Activated naive CD4-positive, alpha-beta T cell treated with anti-CD3 and anti-CD28 coated beads for 36 hours (primary cell): ENCODE measurements around the gene SSR3. TPM values are rescaled to one million over a fixed set of nuclear protein-coding genes. Genes with fewer than 3 reads are reported as not detected.

ENCODE experiments used
- CTCF ChIA-PET: fragments of 350-600 bp; sonication (Branson Sonifier 250); formaldehyde crosslinking; loops from one replicate; lab custom pipeline; 2021; ENCODE audit warnings: antibody characterized with exemption; lab: Charles Lee
- DNase-seq: peaks from one replicate; pipeline ENCODE4 v3.0.0-alpha.2; 2020
- H3K27ac Mint-ChIP-seq: one replicate; pipeline ENCODE4 v1.8.0; 2021; ENCODE audit warnings: mild to moderate bottlenecking, mixed read lengths
- H3K27me3 Mint-ChIP-seq: one replicate; pipeline ENCODE4 v1.8.0; 2021; ENCODE audit warnings: low read depth, mixed read lengths
- H3K36me3 Mint-ChIP-seq: one replicate; pipeline ENCODE4 v1.8.0; 2021; ENCODE audit warnings: low read depth, mixed read lengths
- H3K4me1 Mint-ChIP-seq: one replicate; pipeline ENCODE4 v1.8.0; 2021; ENCODE audit warnings: low read depth, mixed read lengths
- H3K4me3 Mint-ChIP-seq: one replicate; pipeline ENCODE4 v1.8.0; 2021; ENCODE audit warnings: mild to moderate bottlenecking, moderate library complexity, mixed read lengths
- H3K9me3 Mint-ChIP-seq: one replicate; pipeline ENCODE4 v1.8.0; 2021; ENCODE audit warnings: mixed read lengths
- intact Hi-C: fragments of 100-400 bp; cut with micrococcal nuclease; formaldehyde crosslinking; loops from one replicate; pipeline ENCODE4 v1.15.1; 2023
- total RNA-seq, 2 experiments: library from RNA; stranded (reverse); gene quantifications; one replicate each; pipeline ENCODE4 v1.2.3, GENCODE V29; 2021

The SSR3 gene
- total RNA-seq, 2 experiments from 2014 or later = 128 to 138 TPM

GRCh38 chr3:156530980-156531379 is 23.9 kb downstream of the SSR3 start:
- CTCF ChIA-PET = no interaction called here

GRCh38 chr3:156527060-156527459 is 27.9 kb downstream of the SSR3 start:
- CTCF ChIA-PET = interaction anchor here (0.6 to 2.4 kb wide), 4 partner anchors 14 to 483 kb away, joined by 3 to 12 read pairs (median 4); no protein-coding TSS in a partner anchor
- peaks cover 5% of the 10 kb centered on the region for H3K9me3 Mint-ChIP-seq
- peaks cover 5% of the 10 kb centered on the region for H3K36me3 Mint-ChIP-seq
- intact Hi-C loops = no loop called here
- DNase-seq = no peak
- no peak overlapping the region for H3K27ac Mint-ChIP-seq
- peaks cover 8% of the 10 kb centered on the region for H3K27me3 Mint-ChIP-seq
- H3K4me1 Mint-ChIP-seq = peaks cover 15% of the 10 kb centered on the region
- no peak overlapping the region for H3K4me3 Mint-ChIP-seq

More at GRCh38 chr3:156530980-156531379, 23.9 kb downstream of the SSR3 start:
- intact Hi-C loops = no loop called here
- Mint-ChIP-seq H3K9me3 (no peaks in the 10 kb centered on the region), H3K4me1 (peaks cover 4% of the 10 kb centered on the region), H3K36me3 (peaks cover 6% of the 10 kb centered on the region), H3K4me3 (no peak overlapping the region), H3K27me3 (no peaks in the 10 kb centered on the region), H3K27ac (no peak overlapping the region)
- DNase-seq = no peak

- intact Hi-C loops = no loop called here
- DNase-seq = no peak
- no peak overlapping the region for H3K27ac Mint-ChIP-seq
- peaks cover 3% of the 10 kb centered on the region for H3K36me3 Mint-ChIP-seq
- CTCF ChIA-PET = interaction anchor here (0.6 to 2.4 kb wide), 6 partner anchors 13 to 555 kb away, joined by 3 to 12 read pairs (median 4); no protein-coding TSS in a partner anchor
- peaks cover 5% of the 10 kb centered on the region for H3K9me3 Mint-ChIP-seq
- no peak overlapping the region for H3K4me3 Mint-ChIP-seq
- peaks cover 15% of the 10 kb centered on the region for H3K4me1 Mint-ChIP-seq
- peaks cover 12% of the 10 kb centered on the region for H3K27me3 Mint-ChIP-seq
These were observed 29.1 kb downstream of the SSR3 start for GRCh38 chr3:156525808-156526207.

DNA sequence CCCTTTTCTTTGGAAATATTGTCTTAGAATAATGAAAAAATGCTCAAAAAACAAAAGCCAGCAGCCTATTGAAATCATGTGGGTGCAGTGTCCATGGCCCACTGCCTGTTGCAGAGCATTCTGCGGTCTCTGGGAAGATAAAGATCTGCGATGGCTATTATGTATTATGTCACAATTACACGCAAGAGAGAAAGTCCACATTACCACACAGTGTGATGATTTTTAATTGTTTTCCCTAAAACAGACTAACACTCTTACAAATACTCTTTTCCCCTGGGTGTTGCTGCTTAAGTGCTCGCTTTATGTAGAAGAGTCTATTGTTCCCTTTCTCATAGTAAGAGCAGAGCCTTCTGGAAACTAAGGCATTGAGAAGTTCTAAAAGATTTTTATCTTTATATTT is 32.2 kb downstream of the SSR3 start:
- intact Hi-C loops = loop anchor here (5.0 kb wide), 1 partner anchor 605 kb away; no protein-coding TSS in a partner anchor
- no peak for DNase-seq
- peaks cover 3% of the 10 kb centered on the region for H3K36me3 Mint-ChIP-seq
- H3K27ac Mint-ChIP-seq = no peak overlapping the region
- H3K9me3 Mint-ChIP-seq = peaks cover 5% of the 10 kb centered on the region
- CTCF ChIA-PET = interaction anchor here (0.6 kb wide), 1 partner anchor 368 kb away, joined by 3 read pairs; no protein-coding TSS in a partner anchor
- H3K27me3 Mint-ChIP-seq = peaks cover 21% of the 10 kb centered on the region
- no peak overlapping the region for H3K4me3 Mint-ChIP-seq
- H3K4me1 Mint-ChIP-seq = peaks cover 20% of the 10 kb centered on the region

GRCh38 chr3:156519758-156520162 is 35.2 kb downstream of the SSR3 start:
- peaks cover 21% of the 10 kb centered on the region for H3K27me3 Mint-ChIP-seq
- peaks cover 17% of the 10 kb centered on the region for H3K4me1 Mint-ChIP-seq
- H3K4me3 Mint-ChIP-seq = no peak overlapping the region
- H3K9me3 Mint-ChIP-seq = peaks cover 5% of the 10 kb centered on the region
- H3K27ac Mint-ChIP-seq = no peak overlapping the region
- intact Hi-C loops = loop anchor here (1.0 to 5.0 kb wide), 2 partner anchors 36 to 608 kb away; no protein-coding TSS in a partner anchor
- peak; percentile 34 for DNase-seq
- CTCF ChIA-PET = interaction anchor here (1.1 kb wide), 1 partner anchor 11 kb away, joined by 3 read pairs; no protein-coding TSS in a partner anchor
- H3K36me3 Mint-ChIP-seq = peaks cover 3% of the 10 kb centered on the region

DNA sequence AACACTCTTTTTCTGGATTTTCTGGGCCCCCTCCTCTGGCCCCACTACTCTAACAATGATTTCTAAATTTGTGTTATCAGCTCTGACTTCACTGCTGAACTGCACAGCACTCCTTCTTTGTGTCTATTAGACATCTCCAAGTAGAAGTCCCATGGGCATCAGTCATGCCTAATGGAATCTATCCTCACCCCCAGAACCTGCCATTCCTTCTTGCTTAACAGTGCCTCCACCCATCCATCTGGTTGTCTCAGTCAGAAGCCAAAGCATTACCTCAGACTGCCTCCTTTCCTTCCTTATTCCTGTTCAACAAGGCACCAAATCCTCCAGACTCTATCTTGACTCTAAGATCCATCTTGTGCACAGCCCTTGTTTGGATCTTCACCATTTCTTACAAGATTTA is 36.2 kb downstream of the SSR3 start:
- intact Hi-C loops = no loop called here
- CTCF ChIA-PET = interaction anchor here (0.7 to 2.0 kb wide), 4 partner anchors 9 to 38 kb away, joined by 3 to 7 read pairs (median 4); no protein-coding TSS in a partner anchor

GRCh38 chr3:156516961-156517360 is 38.0 kb downstream of the SSR3 start:
- Mint-ChIP-seq H3K36me3 (no peaks in the 10 kb centered on the region), H3K9me3 (no peaks in the 10 kb centered on the region), H3K27ac (no peak overlapping the region), H3K27me3 (peaks cover 13% of the 10 kb centered on the region), H3K4me3 (no peak overlapping the region), H3K4me1 (peaks cover 11% of the 10 kb centered on the region)
- CTCF ChIA-PET = interaction anchor here (0.5 to 2.0 kb wide), 4 partner anchors 8 to 369 kb away, joined by 3 to 7 read pairs (median 3); no protein-coding TSS in a partner anchor
- DNase-seq = no peak
- intact Hi-C loops = no loop called here

More for the DNA sequence above, 36.2 kb downstream of the SSR3 start:
- Mint-ChIP-seq H3K4me1 (peaks cover 8% of the 10 kb centered on the region), H3K9me3 (no peaks in the 10 kb centered on the region), H3K36me3 (no peaks in the 10 kb centered on the region), H3K27me3 (peaks cover 17% of the 10 kb centered on the region), H3K27ac (no peak overlapping the region), H3K4me3 (no peak overlapping the region)
- DNase-seq = no peak

DNA sequence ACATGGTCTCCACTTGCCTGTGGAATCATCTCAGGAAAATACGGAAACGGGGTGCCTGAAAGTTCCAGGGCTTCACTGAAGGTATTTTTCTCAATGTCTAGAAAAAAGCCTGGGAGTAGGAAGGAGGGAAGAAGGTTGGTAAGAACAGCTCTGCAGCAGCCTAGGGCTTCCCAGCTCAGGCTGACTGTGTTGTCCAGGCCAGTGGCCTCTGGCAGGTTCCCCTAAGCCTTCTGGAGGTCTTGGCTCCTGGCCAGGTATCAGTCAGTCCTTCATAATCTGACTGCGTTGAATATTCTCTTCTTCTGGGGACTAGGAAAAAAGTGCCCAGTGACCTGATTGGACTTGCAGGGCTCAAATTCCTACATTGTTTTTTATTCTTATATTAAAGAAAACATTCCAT is 38.6 kb downstream of the SSR3 start:
- Mint-ChIP-seq H3K9me3 (no peaks in the 10 kb centered on the region), H3K4me1 (peaks cover 17% of the 10 kb centered on the region), H3K36me3 (no peaks in the 10 kb centered on the region), H3K4me3 (no peak overlapping the region), H3K27me3 (peaks cover 13% of the 10 kb centered on the region), H3K27ac (no peak overlapping the region)
- CTCF ChIA-PET = interaction anchor here (0.9 kb wide), 1 partner anchor 368 kb away, joined by 3 read pairs; no protein-coding TSS in a partner anchor
- no peak for DNase-seq
- intact Hi-C loops = no loop called here

GRCh38 chr3:156513619-156514018 is 41.3 kb downstream of the SSR3 start:
- CTCF ChIA-PET = interaction anchor here (6.6 kb wide), 1 partner anchor 363 kb away, joined by 86 read pairs; no protein-coding TSS in a partner anchor
- intact Hi-C loops = loop anchor here (2.0 kb wide), 1 partner anchor 567 kb away; no protein-coding TSS in a partner anchor
- H3K4me1 Mint-ChIP-seq = peaks cover 11% of the 10 kb centered on the region
- peaks cover 3% of the 10 kb centered on the region for H3K27me3 Mint-ChIP-seq
- H3K4me3 Mint-ChIP-seq = no peak overlapping the region
- DNase-seq = no peak
- H3K36me3 Mint-ChIP-seq = no peaks in the 10 kb centered on the region
- no peaks in the 10 kb centered on the region for H3K9me3 Mint-ChIP-seq
- H3K27ac Mint-ChIP-seq = no peak overlapping the region

DNA sequence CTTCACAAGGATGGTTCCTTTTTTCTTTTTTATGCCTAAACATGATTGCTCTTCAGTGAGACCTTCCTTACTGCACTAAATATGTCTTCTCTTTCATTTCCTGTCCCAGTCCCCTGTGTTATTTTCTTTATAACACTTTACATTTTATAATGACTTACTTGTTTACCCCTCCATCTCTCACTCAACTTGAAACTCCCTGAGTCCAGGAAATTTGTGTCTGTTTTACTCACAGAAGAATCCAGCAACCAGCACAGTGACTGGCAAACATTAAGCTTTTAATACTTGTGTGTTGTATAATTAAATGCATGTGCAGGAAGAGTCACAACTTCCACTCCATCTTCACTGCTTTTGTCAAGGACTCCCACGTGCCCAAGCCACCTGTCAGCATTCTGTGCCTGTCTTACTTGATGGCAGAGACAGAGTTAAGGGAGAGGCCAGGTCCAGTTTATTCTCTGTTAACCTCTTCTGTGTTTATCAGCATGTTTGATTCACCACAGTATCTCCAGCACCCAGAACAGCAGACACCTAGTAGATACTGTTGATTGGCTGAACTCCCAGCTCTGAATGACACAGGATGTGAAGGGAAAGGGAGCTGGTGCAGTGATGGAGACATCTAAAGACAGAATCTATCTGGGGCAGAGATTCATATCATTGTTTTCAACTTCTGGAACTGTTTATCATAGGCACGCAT is 42.8 kb downstream of the SSR3 start:
- Mint-ChIP-seq H3K4me3 (no peak overlapping the region), H3K36me3 (no peaks in the 10 kb centered on the region), H3K4me1 (peaks cover 12% of the 10 kb centered on the region), H3K9me3 (no peaks in the 10 kb centered on the region), H3K27me3 (peaks cover 1% of the 10 kb centered on the region), H3K27ac (peak overlapping the region; percentile 38)
- CTCF ChIA-PET = interaction anchor here (0.6 to 6.6 kb wide), 5 partner anchors 9 to 569 kb away, joined by 3 to 86 read pairs (median 3); no protein-coding TSS in a partner anchor
- intact Hi-C loops = loop anchor here (1.0 to 2.0 kb wide), 3 partner anchors 29 to 569 kb away; no protein-coding TSS in a partner anchor
- DNase-seq = peak; percentile 31

DNA sequence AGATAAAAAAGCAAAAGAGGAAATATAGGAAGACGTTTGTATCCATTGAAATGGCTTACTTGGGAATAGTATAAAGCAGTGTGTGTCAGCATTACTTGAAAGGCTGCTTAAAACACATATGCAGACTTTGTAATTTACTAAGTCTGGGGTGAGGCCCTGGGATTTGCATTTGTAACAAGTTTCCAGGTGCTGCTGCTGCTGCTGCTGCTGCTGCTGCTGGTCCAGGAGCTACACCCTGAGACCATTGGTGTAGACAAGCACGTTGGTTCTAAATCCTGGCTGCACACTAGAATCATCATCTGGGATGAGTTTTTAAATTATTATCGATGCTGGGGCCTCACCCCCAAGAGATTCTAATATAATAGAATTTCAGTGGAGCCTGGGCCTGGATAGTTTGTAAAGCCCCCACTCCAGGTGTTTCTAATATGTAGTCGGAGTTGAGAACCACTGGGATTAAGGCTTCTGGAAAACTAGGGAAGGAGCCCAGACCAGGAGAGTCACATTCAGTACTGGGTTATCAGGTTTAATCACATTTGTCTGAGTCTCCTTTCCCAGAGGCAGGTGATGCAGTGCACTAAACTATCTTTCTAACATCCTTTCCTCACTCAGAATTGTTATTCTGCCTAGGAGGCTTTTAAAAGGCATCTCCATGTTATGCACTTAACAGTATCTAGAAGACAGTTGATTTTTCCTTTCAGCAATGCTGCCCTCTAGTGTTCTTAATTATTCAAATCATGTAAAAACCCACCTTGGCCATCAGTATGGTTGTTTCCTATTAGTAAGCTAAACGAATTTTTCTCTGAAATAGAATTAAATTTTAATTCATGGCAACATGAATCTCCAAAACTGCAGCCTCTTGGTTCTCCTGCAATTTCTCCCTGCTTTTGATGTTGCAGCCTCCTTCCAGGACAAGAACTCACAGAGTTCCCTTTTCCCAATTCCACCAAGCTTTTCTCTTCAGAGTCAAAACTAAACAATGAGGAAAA is 45.4 kb downstream of the SSR3 start:
- Mint-ChIP-seq H3K27ac (no peak overlapping the region), H3K27me3 (peaks cover 4% of the 10 kb centered on the region), H3K4me3 (no peak overlapping the region), H3K4me1 (peaks cover 15% of the 10 kb centered on the region), H3K36me3 (peaks cover 1% of the 10 kb centered on the region), H3K9me3 (no peaks in the 10 kb centered on the region)
- no peak for DNase-seq
- CTCF ChIA-PET = interaction anchor here (0.6 to 6.6 kb wide), 41 partner anchors 8 to 628 kb away, joined by 3 to 86 read pairs (median 4); no protein-coding TSS in a partner anchor
- intact Hi-C loops = loop anchor here (1.0 to 2.0 kb wide), 6 partner anchors 31 to 465 kb away; no protein-coding TSS in a partner anchor
